ENCODE data around the gene KLHDC7A.

Gene KLHDC7A

GRCh38 chr1:18526436-18527275 is 45.9 kb downstream of the KLHDC7A start:
- no peak for TF ChIP-seq CTCF (IDR thresholded peaks at IDR 0.05; ENCODE audit: borderline replicate concordance, insufficient read depth, low read depth, low read length)

GRCh38 chr1:18527514-18527913 is 46.8 kb downstream of the KLHDC7A start:
- H3K4me3 ChIP-seq (ENCODE audit: low read depth, low read length), result no peak overlapping the region
- no peak for TF ChIP-seq CTCF (IDR thresholded peaks at IDR 0.05; ENCODE audit: borderline replicate concordance, insufficient read depth, low read depth, low read length)

More at GRCh38 chr1:18526436-18527275, 45.9 kb downstream of the KLHDC7A start:
- no peak overlapping the region for H3K4me3 ChIP-seq (ENCODE audit: low read depth, low read length)

- TF ChIP-seq CTCF (IDR thresholded peaks at IDR 0.05; ENCODE audit: borderline replicate concordance, insufficient read depth, low read depth, low read length), result no peak
- no peak overlapping the region for H3K4me3 ChIP-seq (ENCODE audit: low read depth, low read length)
Observed at GRCh38 chr1:18527921-18528320, 47.2 kb downstream of the KLHDC7A start.

GRCh38 chr1:18528616-18529015 is 47.9 kb downstream of the KLHDC7A start:
- no peak for TF ChIP-seq CTCF (IDR thresholded peaks at IDR 0.05; ENCODE audit: borderline replicate concordance, insufficient read depth, low read depth, low read length)
- no peak overlapping the region for H3K4me3 ChIP-seq (ENCODE audit: low read depth, low read length)

- TF ChIP-seq CTCF (IDR thresholded peaks at IDR 0.05; ENCODE audit: borderline replicate concordance, insufficient read depth, low read depth, low read length), result no peak
- no peak overlapping the region for H3K4me3 ChIP-seq (ENCODE audit: low read depth, low read length)
Observed at GRCh38 chr1:18529714-18530113, 49.0 kb downstream of the KLHDC7A start.

GRCh38 chr1:18530587-18531502 is 50.1 kb downstream of the KLHDC7A start:
- TF ChIP-seq CTCF (IDR thresholded peaks at IDR 0.05; ENCODE audit: borderline replicate concordance, insufficient read depth, low read depth, low read length), result peak; percentile 33; the same call in 1 of the 2 replicates
- no peak overlapping the region for H3K4me3 ChIP-seq (ENCODE audit: low read depth, low read length)

Measured in GM12875 (cell line).